Activated CD4-positive, alpha-beta T cell treated with anti-CD3 and anti-CD28 coated beads, Interleukin-2, amount 50 U/mL, for 1 hour (primary cell): ENCODE measurements around the gene CHCHD3.
"Not testable (repeated sequence)": the region's sequence is repeated elsewhere in the genome, so short reads cannot be mapped to it uniquely, and the experiment has no call there.

Source experiments
- DNase-seq: peaks from one replicate; pipeline ENCODE4 v3.0.0-alpha.2; 2020

CHCHD3 gene

GRCh38 chr7:132998763-132999162, 83.1 kb downstream of the CHCHD3 start:
- no peak for DNase-seq

- DNase-seq: no peak
These were observed 84.4 kb downstream of the CHCHD3 start for GRCh38 chr7:132997505-132997904.

DNA sequence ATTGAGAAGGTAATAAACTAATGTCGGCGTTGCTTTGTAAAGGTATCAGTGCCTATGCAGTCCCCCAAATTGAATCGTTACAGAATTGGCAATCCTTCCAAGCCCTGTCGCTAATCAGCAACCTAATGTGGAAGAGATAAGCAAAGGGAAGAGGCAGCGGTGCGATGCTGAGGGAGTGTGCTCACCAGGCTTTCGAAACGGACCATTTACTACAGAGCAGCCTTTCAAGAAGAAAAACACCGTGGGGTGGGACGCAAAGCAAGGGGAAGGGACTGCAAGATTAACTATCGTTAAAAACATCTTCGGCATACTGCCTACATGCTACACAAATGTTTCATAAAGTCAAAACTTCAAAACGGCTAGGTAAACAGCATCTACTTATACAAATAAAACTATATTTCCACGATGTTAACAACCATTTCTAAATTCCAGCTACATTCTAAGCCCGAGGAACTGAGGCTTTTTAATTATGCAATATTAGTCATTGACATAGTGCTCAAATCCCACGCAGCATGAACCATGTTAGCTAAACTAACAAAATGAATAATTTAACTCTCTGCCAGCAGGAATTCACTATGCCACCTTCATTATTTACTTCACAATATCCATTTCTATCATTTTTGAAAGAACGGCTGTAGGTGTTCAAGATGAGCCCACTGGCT, 85.2 kb downstream of the CHCHD3 start:
- DNase-seq: no peak

GRCh38 chr7:132993377-132994013, 88.4 kb downstream of the CHCHD3 start:
- DNase-seq: no peak

DNA sequence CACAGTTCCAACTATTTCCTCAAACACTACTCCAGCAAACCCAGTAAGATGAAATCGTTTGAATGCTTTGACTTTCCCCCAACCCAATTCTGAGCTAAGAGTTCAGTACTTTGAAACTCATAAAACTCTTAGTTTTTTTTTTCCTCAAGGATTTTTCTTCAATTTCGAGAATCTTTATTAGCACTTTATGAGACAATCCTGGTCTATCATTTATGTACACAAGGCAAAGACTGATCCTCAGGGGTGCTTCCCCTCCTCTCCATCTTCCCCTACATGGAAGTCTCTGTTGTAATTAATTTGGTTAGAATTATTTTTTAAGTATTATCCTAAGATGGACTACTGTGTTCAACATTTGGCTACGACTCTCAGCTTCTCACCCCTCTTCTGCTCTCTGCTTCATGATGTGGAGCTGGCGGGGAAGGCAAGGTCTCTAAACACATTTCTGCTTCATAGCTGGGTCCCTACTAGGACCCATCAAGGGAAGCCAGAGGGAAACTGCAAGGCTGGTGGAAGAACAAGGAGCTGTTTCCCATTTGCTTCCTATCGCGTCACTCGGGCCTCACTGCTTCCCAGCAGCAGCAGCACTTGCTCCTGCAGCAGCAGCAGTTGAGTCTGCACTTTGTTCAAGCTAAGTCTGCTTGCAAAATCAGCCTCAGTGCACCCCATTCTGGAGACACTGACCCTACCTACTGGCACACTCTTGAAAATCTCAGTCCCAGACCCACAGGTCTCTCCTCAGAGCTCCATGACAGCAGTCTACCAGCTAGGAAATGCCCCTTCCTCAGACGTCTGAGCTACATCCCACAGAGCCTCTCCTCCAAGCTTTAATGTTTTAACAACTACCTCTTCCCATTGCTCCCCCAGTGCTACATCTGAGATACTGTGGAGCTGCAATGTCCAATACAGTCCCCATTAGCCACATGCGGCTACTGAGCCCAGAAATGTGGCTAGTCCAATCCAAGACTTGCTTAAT, 90.0 kb downstream of the CHCHD3 start:
- DNase-seq: no peak

DNA sequence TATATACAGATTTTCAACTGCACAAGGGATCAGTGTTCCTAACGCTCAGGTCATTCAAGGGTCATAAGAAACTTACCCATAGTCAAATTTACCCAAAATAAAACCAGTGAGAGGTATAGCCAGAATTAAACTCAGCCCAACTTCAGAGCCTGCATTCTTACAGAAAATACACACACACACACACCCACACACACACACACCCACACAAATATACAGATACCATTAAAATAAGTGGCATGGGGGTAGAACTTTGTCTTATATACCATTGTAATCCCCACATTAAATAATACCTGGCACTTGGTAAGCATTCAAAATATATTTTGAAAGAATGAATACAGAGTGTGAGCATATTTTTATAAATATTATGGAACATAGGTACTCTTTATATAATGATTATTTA, 93.8 kb downstream of the CHCHD3 start:
- DNase-seq: no peak

GRCh38 chr7:132980402-132980801, 101.5 kb downstream of the CHCHD3 start:
- no peak for DNase-seq

GRCh38 chr7:132979524-132979923, 102.4 kb downstream of the CHCHD3 start:
- DNase-seq: no peak

DNA sequence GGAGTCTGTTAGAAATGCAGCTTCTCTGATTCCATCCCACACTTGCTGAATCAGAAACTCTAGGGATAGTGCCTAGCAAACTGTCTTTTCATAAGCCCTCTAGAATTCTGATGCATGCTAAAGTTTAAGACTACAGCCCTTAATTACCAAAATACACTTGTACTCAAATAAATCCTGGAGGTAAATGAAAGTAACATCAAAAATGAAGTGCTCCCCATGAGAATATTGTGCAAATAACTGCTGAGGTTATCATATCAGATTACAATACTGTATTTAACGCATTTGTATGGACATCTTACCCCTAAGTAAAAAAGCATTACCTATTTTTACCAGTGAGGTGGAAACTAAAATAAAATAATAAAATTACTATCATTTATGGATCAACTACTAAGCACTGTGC, 104.7 kb downstream of the CHCHD3 start:
- no peak for DNase-seq

DNA sequence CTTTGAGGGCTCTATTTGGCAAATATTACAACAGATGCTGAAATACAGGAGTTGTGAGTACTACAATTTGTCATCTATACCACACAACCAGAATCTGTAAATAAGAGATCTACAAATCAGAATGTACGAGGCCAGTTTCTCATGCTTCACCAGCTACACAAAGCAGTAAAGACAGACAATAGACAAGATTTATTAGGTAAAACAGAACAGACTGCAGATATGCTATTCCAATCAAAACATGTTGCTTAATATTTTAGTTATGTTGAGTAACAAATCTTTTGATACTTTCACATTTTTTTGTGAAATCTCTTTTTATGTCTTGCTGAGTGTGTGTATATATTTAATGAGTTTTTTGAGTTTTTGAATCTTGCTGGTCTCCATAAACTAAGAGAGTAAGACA, 109.1 kb downstream of the CHCHD3 start:
- DNase-seq: no peak

GRCh38 chr7:132970257-132970656, 111.6 kb downstream of the CHCHD3 start:
- DNase-seq: no peak

- DNase-seq: no peak
These were observed 112.4 kb downstream of the CHCHD3 start for GRCh38 chr7:132969520-132969919.

DNA sequence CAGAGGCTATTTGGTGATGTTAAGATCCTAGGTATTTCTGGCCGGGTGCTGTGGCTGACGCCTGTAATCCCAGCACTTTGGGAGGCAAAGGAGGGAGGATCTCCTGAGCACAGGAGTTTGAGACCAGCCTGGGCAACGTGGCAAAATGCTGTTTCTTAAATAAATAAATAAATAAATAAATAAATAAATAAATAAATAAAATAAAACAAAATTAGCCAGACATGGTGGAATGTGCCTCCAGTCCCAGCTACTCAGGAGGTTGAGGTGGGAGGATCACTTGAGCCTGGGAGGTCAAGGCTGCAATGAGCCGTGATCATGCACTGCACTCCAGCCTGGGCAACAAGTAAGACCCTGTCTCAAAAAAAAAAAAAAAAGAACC, 114.4 kb downstream of the CHCHD3 start:
- not testable (repeated sequence) for DNase-seq

GRCh38 chr7:132966754-132967469, 115.0 kb downstream of the CHCHD3 start:
- no peak for DNase-seq

DNA sequence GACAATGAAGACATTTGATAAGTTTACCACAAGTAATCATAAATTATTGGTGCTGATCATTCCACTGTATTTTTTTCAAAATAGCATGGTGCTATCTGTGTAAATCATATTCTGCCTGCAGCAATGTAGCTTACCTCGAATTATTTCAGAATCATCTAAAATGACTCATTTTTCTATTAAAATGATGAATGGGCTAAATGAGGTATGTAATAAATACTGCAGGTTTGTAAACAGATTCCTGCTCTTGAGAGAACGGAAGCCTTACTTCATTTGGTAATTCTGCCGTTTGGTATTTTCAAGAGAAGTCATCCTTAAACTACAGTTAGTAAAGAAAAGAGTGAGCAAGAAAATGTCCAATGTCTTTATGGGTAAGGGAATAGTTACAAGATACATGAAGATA, 115.9 kb downstream of the CHCHD3 start:
- no peak for DNase-seq

GRCh38 chr7:132964876-132965275, 117.0 kb downstream of the CHCHD3 start:
- DNase-seq: no peak

DNA sequence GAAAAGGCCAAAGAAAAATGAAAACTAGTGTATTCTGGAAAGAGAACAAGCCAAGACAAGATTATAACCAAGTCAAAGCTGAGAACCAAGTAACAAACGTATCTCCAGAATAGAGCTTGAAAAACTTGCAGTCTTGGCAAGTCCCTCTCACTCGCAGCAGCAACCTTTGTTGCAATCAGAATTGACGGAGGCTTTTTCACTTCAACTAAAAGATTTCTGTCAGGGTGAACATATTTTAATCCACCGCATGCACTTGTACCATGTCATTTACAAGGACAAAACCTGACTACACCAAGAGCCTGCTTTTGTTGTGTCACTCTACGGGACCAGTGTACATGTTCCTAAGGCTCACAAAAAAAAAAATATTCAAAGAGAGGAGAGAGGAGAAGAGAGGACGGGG, 122.0 kb downstream of the CHCHD3 start:
- DNase-seq: no peak

- DNase-seq: no peak
These were observed 125.3 kb downstream of the CHCHD3 start for GRCh38 chr7:132956556-132956955.

- DNase-seq: no peak
These were observed 128.4 kb downstream of the CHCHD3 start for GRCh38 chr7:132953468-132953867.

GRCh38 chr7:132950725-132951124, 131.2 kb downstream of the CHCHD3 start:
- DNase-seq: no peak

- no peak for DNase-seq
These were observed 134.9 kb downstream of the CHCHD3 start for GRCh38 chr7:132947011-132947410.

- no peak for DNase-seq
These were observed 137.1 kb downstream of the CHCHD3 start for GRCh38 chr7:132944774-132945173.

DNA sequence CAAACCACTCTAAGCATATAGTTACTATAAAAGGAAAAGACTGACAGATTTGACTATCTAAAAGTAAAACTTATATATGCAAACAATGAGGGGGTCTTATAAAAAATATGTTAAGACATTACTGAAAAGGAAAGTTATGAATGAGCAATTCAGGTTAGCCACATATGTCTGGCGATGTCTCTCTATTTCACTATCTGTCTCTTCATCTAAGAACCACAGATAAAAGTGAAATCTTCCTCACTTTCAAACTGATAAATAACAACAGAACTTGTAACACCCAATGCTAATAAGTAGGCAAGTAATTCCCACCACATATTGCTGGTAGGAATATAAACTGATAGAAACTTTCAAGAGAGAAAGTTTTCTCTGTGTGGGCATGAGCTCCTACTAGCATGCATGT, 138.2 kb downstream of the CHCHD3 start:
- no peak for DNase-seq
